Cardiac muscle cell (in vitro differentiated cells and primary cell): ENCODE results near the gene YARS2. TPM values are rescaled to one million over a fixed set of nuclear protein-coding genes. Genes with fewer than 3 reads are reported as not detected.
"Not testable (repeated sequence)": the region's sequence is repeated elsewhere in the genome, so short reads cannot be mapped to it uniquely, and the experiment has no call there.

Experiments used
- DNase-seq, 2 donors: peaks; one replicate each; pipeline versions ENCODE4 v3.0.0 to v3.0.0-alpha.2; 2010 to 2017; ENCODE audit warnings: low read depth in 1 of 2, low spot score in 1 of 2
- H3K27ac ChIP-seq: fragments of 200-600 bp; sonication (generic); 2 replicates; pipeline ENCODE4 v1.5.1; 2016
- H3K27me3 ChIP-seq: fragments of 200-600 bp; sonication (generic); 2 replicates; pipeline ENCODE4 v1.6.0; 2016; ENCODE audit warnings: control low read depth
- H3K36me3 ChIP-seq: fragments of 200-600 bp; sonication (generic); 2 replicates; pipeline ENCODE4 v1.5.1; 2016; ENCODE audit warnings: control low read depth
- H3K4me1 ChIP-seq: fragments of 200-600 bp; sonication (generic); 2 replicates; pipeline ENCODE4 v1.8.1; 2017; ENCODE audit warnings: low read depth, mild to moderate bottlenecking, mixed run types
- H3K4me3 ChIP-seq: fragments of 200-600 bp; sonication (generic); 2 replicates; pipeline ENCODE4 v1.5.1; 2016; ENCODE audit warnings: mild to moderate bottlenecking
- H3K9me3 ChIP-seq: fragments of 200-600 bp; sonication (generic); 2 replicates; pipeline ENCODE4 v1.5.1; 2017; ENCODE audit warnings: low read depth, mild to moderate bottlenecking, control low read depth
- polyA plus RNA-seq: library from polyadenylated mRNA; unstranded; fragments of >200 nt; fragmentation: Nextera tagmentation; extraction: Ambion mirVana; gene quantifications from 2 replicates; pipeline ENCODE4 v1.2.1, GENCODE V29; 2016
- total RNA-seq: library from RNA; depleted of rRNA; stranded (reverse); fragments of >200 nt; gene quantifications from 2 replicates; pipeline ENCODE4 v1.2.3, GENCODE V29; 2016
- TF ChIP-seq, protein P1 (sequence below): IDR thresholded peaks from 2 replicates; pipeline ENCODE4 v1.5.1; 2012; ENCODE audit warnings: low read depth, mild to moderate bottlenecking, low read length

The YARS2 gene
- total and polyA plus RNA-seq, 2 experiments from 2014 or later: 33.4 to 39.9 TPM

DNA sequence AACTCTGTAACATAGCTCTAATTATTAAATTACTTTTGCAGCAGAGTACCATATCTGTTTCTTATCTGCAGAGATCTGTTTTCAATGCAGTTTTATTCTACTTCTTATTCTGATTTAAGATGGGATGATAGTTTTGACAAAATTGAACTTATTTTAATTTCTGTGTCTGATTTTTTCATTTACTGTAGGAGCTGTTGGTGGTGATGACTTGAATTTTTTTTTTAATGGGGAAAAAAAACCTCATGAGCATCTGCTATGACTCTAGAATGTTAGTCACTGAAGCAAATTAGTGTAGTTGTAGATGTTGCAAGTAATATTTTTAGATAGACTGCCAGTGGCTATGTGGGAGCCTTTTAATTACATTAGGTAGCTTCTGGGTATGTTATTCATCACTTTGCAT lies 53.2 kb downstream of the YARS2 start:
- TF ChIP-seq, protein P1, sequence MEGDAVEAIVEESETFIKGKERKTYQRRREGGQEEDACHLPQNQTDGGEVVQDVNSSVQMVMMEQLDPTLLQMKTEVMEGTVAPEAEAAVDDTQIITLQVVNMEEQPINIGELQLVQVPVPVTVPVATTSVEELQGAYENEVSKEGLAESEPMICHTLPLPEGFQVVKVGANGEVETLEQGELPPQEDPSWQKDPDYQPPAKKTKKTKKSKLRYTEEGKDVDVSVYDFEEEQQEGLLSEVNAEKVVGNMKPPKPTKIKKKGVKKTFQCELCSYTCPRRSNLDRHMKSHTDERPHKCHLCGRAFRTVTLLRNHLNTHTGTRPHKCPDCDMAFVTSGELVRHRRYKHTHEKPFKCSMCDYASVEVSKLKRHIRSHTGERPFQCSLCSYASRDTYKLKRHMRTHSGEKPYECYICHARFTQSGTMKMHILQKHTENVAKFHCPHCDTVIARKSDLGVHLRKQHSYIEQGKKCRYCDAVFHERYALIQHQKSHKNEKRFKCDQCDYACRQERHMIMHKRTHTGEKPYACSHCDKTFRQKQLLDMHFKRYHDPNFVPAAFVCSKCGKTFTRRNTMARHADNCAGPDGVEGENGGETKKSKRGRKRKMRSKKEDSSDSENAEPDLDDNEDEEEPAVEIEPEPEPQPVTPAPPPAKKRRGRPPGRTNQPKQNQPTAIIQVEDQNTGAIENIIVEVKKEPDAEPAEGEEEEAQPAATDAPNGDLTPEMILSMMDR: no peak
- H3K9me3 ChIP-seq: no peaks in the 10 kb centered on the region
- no peaks in the 10 kb centered on the region for H3K4me1 ChIP-seq
- no peaks in the 10 kb centered on the region for H3K27me3 ChIP-seq
- no peak overlapping the region for H3K4me3 ChIP-seq
- no peak overlapping the region for H3K27ac ChIP-seq
- H3K36me3 ChIP-seq: peaks cover 14% of the 10 kb centered on the region
- no peak for DNase-seq

DNA sequence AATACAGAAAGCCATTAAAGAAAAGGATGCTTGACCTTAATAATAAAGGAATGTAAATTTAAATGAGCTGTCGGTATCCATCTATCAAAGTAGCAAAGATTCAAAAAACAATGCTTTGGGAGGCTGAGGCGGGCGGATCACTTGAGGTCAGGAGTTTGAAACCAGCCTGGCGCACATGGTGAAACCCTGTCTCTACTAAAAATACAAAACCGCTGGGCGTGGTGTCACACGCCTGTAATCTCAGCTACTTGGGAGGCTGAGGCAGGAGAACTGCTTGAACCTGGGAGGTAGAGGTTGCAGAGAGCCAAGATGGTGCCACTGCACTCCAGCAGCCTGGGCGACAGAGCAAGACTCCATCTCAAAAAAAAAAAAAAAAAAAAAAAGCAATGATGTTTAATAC lies 56.3 kb downstream of the YARS2 start:
- not testable (repeated sequence) for H3K36me3 ChIP-seq

DNA sequence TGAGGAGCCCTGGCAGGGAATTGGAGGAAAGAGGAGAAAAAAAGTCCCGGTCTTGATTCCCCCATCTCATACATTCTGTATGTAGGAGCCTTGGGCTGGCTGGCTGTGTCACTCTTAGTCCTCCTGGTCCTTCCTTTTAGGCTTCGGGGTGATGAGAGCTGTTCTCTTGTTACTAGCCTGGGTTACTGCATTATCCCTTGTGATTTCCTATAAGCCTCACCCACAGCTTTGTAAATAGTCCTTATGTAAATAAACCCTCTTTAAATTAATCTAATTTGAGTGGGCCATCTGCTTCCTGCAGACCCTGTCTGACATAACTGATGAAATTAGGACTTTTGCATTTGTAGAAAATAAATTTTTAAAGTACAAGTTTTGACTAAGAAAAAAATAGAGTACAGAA lies 57.4 kb downstream of the YARS2 start:
- H3K4me1 ChIP-seq: no peaks in the 10 kb centered on the region
- no peak for DNase-seq
- H3K27me3 ChIP-seq: no peaks in the 10 kb centered on the region
- no peaks in the 10 kb centered on the region for H3K36me3 ChIP-seq
- H3K9me3 ChIP-seq: no peaks in the 10 kb centered on the region
- no peak overlapping the region for H3K4me3 ChIP-seq
- H3K27ac ChIP-seq: no peak overlapping the region
- TF ChIP-seq, protein P1: no peak

More for the DNA sequence above, 56.3 kb downstream of the YARS2 start:
- not testable (repeated sequence) for DNase-seq, H3K27ac ChIP-seq, H3K27me3 ChIP-seq, H3K4me1 ChIP-seq, H3K4me3 ChIP-seq, H3K9me3 ChIP-seq

DNA sequence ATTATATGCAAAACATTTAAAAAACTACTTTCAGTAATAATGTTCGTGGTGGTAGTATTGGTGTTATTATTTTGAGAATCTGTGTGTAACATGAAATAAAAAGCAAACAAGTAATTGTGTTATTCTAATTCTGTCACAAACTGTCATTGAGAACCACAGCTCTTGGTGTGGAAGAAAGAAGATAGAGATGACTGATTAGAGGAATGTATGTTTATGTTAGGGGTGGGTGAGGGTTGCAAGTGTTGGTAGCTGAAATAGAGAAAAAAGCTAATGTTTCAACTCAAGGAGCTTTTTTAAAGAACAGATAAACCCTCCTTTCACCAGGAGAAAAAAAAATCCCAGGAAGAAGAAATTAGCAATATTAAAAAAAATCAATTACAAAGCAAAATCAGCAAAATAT lies 58.3 kb downstream of the YARS2 start:
- H3K27me3 ChIP-seq: no peaks in the 10 kb centered on the region
- no peak overlapping the region for H3K4me3 ChIP-seq
- H3K27ac ChIP-seq: no peak overlapping the region
- H3K9me3 ChIP-seq: no peaks in the 10 kb centered on the region
- no peaks in the 10 kb centered on the region for H3K36me3 ChIP-seq
- no peak for DNase-seq
- TF ChIP-seq, protein P1: no peak
- no peaks in the 10 kb centered on the region for H3K4me1 ChIP-seq

Other genes starting within 250 kb of the YARS2 start
- 51.9 and 57.5 TPM in 2 replicates for gene DNM1L, start 76.6 kb downstream of the YARS2 start, total RNA-seq
- 56.7 and 64.4 TPM in 2 replicates for gene DNM1L, start 76.6 kb downstream of the YARS2 start, polyA plus RNA-seq
- gene PKP2, start 140.9 kb upstream of the YARS2 start, total RNA-seq: 362 and 376 TPM in 2 replicates
- 363 and 451 TPM in 2 replicates for gene PKP2, start 140.9 kb upstream of the YARS2 start, polyA plus RNA-seq